ENCODE results near the gene OGFOD3. TPM values are rescaled to one million over a fixed set of nuclear protein-coding genes. Genes with fewer than 3 reads are reported as not detected.

Gene OGFOD3
- total RNA-seq, 1 experiment from 2014 or later, result 26.6 TPM

DNA sequence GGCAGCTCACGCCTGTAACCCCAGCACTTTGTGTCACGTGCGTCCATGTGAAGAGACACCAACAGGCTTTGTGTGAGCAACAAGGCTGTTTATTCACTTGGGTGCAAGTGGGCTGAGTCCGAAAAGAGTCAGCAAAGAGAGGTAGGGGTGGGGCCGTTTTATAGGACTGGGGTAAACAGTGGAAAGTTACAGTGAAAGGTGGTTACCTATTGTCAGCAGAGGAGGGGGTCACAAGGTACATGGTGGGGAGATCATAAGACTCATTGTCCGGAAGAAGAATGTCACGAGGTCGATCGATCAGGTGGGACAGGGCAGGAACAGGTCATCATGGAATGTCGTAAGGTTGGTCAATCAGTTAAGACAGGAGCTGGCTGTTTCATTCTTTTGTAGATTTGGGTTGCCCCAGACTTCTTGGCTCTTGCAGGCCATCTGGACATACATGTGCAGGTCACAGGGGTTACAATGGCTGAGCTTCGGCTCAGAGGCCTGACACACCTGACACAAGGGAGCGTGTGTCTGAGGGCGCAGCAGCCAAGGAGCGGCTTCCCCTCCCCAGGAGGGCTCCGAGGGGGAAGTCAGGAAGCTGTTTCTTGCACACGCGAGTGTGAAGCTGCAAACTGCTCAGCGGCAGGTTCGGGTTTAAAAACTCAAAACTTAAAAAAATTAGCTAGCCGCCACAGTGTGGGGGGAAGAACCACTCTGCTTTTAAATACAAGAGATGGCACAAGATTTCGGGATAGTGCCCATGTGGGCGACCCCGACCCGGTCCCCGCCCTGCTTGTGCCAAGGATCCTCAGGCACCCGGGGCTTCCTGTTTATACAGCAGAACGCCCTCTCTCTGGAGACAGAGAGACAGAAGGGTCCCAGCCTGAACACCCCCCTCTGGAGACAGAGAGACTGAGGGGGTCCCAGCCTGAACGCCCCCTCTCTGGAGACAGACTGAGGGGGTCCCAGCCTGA, 71.8 kb downstream of the OGFOD3 start:
- intact Hi-C loops (cut with micrococcal nuclease; ENCODE audit: unreplicated experiment), result no loop called here
- Histone ChIP-seq H3K36me3 (ENCODE audit: low read depth) (no peaks in the 10 kb centered on the region), H3K27me3 (ENCODE audit: insufficient read depth, low read depth) (no peaks in the 10 kb centered on the region), H3K79me2 (ENCODE audit: low read depth) (no peaks in the 10 kb centered on the region), H3K27ac (no peak overlapping the region), H3K9me2 (ENCODE audit: insufficient read depth) (no peaks in the 10 kb centered on the region), H3K4me3 (no peak overlapping the region), H3K4me1 (replicated peaks; ENCODE audit: insufficient read depth) (no peaks in the 10 kb centered on the region), H4K20me1 (ENCODE audit: insufficient read depth) (no peaks in the 10 kb centered on the region), H3F3A (ENCODE audit: insufficient read depth, low read depth) (no peaks in the 10 kb centered on the region), H3K9me3 (ENCODE audit: insufficient read depth, low read depth) (no peaks in the 10 kb centered on the region), H3K4me2 (no peak overlapping the region), H2AFZ (no peak overlapping the region)
- no TSS peak for BruUV-seq (replicated peaks)
- TF ChIP-seq, protein P1, sequence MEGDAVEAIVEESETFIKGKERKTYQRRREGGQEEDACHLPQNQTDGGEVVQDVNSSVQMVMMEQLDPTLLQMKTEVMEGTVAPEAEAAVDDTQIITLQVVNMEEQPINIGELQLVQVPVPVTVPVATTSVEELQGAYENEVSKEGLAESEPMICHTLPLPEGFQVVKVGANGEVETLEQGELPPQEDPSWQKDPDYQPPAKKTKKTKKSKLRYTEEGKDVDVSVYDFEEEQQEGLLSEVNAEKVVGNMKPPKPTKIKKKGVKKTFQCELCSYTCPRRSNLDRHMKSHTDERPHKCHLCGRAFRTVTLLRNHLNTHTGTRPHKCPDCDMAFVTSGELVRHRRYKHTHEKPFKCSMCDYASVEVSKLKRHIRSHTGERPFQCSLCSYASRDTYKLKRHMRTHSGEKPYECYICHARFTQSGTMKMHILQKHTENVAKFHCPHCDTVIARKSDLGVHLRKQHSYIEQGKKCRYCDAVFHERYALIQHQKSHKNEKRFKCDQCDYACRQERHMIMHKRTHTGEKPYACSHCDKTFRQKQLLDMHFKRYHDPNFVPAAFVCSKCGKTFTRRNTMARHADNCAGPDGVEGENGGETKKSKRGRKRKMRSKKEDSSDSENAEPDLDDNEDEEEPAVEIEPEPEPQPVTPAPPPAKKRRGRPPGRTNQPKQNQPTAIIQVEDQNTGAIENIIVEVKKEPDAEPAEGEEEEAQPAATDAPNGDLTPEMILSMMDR (conservative IDR thresholded peaks at IDR 0.05), result no peak
- no peak for TF ChIP-seq EZH2 (IDR thresholded peaks at IDR 0.05; ENCODE audit: low read depth)
- no peak for DNase-seq
- CTCF ChIA-PET, result no interaction called here
- POLR2A ChIA-PET (ENCODE audit: unreplicated experiment), result interaction anchor here (0.6 kb wide), 1 partner anchor 412 kb away, joined by 3 read pairs; no protein-coding TSS in a partner anchor

DNA sequence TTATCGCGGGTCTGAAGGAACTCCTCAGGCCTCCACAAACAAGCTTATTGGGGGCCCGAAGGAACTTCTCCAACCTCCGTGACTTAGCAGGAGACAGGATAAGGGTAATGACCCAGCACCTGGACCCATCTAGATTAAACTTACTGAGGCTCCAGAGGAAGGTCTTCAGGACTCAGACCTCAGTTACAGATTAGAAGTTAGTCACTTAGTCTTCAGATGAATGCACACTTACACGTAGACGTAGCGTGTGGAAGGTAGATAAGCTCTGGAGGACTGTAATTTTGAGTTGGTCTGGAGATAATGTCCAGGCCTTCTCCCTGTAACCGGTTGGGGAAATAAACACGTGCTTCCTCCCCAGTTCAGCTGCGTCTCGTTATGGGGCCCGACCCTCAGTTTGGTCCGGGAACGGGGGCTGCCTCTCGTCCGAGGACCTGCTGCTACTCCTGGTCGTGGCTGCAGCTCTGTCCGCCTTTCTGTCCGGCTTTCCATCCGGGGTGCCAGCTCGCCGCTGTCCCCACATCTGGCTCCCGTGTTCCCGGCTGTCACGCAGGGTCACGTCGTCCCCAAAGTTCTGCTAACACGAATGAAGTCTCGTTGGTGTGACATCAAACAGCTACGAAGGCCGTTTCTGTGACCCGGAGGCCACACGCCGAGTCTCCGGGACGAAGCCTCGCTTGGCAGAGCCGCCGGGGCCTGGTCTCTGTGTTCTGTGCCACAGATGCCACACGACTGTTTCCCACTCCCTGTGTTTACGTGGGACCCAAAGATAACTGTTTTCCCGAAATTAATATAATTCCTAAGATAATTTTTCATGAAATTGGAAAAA, 73.0 kb downstream of the OGFOD3 start:
- Histone ChIP-seq H3K4me3 (no peak overlapping the region), H3K79me2 (ENCODE audit: low read depth) (no peaks in the 10 kb centered on the region), H3K9me2 (ENCODE audit: insufficient read depth) (no peaks in the 10 kb centered on the region), H3K27me3 (ENCODE audit: insufficient read depth, low read depth) (no peaks in the 10 kb centered on the region), H3K36me3 (ENCODE audit: low read depth) (no peaks in the 10 kb centered on the region), H3K27ac (no peak overlapping the region), H3K4me1 (replicated peaks; ENCODE audit: insufficient read depth) (no peaks in the 10 kb centered on the region), H2AFZ (no peak overlapping the region), H3K9me3 (ENCODE audit: insufficient read depth, low read depth) (no peaks in the 10 kb centered on the region), H3F3A (ENCODE audit: insufficient read depth, low read depth) (no peaks in the 10 kb centered on the region), H4K20me1 (ENCODE audit: insufficient read depth) (no peaks in the 10 kb centered on the region), H3K4me2 (no peak overlapping the region)
- ChIA-PET POLR2A (ENCODE audit: unreplicated experiment) (interaction anchor here (0.5 to 0.7 kb wide), 5 partner anchors 155 to 923 kb away, joined by 3 to 9 read pairs (median 4); no protein-coding TSS in a partner anchor), CTCF (no interaction called here)
- BruUV-seq (replicated peaks), result no TSS peak
- intact Hi-C loops (cut with micrococcal nuclease; ENCODE audit: unreplicated experiment), result no loop called here
- no peak for DNase-seq
- TF ChIP-seq, protein P1 (conservative IDR thresholded peaks at IDR 0.05), result no peak
- no peak for TF ChIP-seq EZH2 (IDR thresholded peaks at IDR 0.05; ENCODE audit: low read depth)

DNA sequence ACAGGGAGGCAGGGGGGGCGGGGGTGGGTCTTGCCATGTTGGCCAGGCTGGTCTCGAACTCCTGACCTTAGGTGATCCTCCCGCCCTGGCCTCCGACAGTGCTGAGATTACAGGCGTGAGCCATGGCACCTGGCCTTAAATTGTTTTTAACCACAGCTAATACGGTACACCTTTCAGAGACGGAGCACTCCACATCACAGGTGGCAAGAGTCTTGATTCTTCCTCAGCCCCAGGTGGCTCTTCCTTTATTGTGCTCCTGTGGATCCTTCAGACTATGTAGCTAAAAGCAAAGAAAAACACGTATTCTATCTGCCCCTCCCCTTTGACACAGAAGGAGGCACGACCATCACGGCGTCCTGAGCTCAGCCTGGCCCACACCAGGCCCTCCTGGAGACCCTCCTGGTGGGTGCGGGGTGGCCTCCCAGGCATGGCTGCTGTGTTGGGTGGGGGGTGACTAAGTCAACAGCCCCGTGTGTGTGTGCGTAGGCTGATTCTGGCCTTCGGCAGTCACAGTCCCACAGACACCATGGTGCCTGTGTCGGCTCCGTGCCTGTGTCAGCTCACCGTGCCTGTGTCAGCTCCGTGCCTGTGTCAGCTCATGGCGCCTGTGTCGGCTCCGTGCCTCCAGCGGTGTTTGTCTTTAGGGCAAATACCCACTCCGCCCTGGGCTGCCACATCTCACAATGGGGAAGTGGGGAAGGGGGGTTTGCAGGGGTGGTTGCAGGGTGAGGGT, 74.0 kb downstream of the OGFOD3 start:
- intact Hi-C loops (cut with micrococcal nuclease; ENCODE audit: unreplicated experiment), result no loop called here
- no peaks in the 10 kb centered on the region for H3K9me2 ChIP-seq (ENCODE audit: insufficient read depth)
- no peaks in the 10 kb centered on the region; the same call in 1 of the 2 replicates for H3F3A ChIP-seq (ENCODE audit: insufficient read depth, low read depth)
- no TSS peak for BruUV-seq (replicated peaks)
- H3K4me1 ChIP-seq (replicated peaks; ENCODE audit: insufficient read depth), result no peaks in the 10 kb centered on the region
- no peak overlapping the region for H3K4me2 ChIP-seq
- no peaks in the 10 kb centered on the region for H3K9me3 ChIP-seq (ENCODE audit: insufficient read depth, low read depth)
- ChIA-PET CTCF (no interaction called here), POLR2A (ENCODE audit: unreplicated experiment) (interaction anchor here (0.5 to 0.7 kb wide), 3 partner anchors 19 to 410 kb away, joined by 3 to 8 read pairs (median 5); no protein-coding TSS in a partner anchor)
- H3K36me3 ChIP-seq (ENCODE audit: low read depth), result no peaks in the 10 kb centered on the region
- no peak for DNase-seq
- no peak overlapping the region for H3K4me3 ChIP-seq
- no peak overlapping the region for H2AFZ ChIP-seq
- H3K27me3 ChIP-seq (ENCODE audit: insufficient read depth, low read depth), result no peaks in the 10 kb centered on the region
- no peaks in the 10 kb centered on the region for H3K79me2 ChIP-seq (ENCODE audit: low read depth)
- no peak overlapping the region for H3K27ac ChIP-seq
- TF ChIP-seq, protein P1 (conservative IDR thresholded peaks at IDR 0.05), result no peak
- no peak for TF ChIP-seq EZH2 (IDR thresholded peaks at IDR 0.05; ENCODE audit: low read depth)
- H4K20me1 ChIP-seq (ENCODE audit: insufficient read depth), result no peaks in the 10 kb centered on the region

All from PC-9 (cell line).